ENCODE data around the gene PGBD5.

DNA sequence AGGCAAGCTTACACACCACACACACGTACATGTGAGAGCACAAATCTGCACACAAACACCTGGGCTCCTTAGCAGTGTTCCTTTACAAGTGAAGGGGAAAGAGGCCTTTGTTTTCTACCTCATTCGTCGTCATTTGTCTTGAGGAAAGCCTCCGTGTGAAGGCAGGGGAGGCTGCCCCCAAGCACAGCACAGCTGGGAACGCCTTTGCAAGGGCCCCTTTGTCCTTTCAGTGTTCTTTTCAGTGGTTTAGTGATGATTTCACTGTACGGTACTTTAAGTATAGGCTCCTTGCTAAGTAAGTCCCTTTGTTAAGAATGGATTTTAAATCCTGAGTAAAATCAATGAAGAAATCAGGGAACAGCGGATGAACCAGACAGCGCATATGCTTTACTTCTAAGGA is 94.1 kb downstream of the PGBD5 start:
- TF ChIP-seq, protein P1, sequence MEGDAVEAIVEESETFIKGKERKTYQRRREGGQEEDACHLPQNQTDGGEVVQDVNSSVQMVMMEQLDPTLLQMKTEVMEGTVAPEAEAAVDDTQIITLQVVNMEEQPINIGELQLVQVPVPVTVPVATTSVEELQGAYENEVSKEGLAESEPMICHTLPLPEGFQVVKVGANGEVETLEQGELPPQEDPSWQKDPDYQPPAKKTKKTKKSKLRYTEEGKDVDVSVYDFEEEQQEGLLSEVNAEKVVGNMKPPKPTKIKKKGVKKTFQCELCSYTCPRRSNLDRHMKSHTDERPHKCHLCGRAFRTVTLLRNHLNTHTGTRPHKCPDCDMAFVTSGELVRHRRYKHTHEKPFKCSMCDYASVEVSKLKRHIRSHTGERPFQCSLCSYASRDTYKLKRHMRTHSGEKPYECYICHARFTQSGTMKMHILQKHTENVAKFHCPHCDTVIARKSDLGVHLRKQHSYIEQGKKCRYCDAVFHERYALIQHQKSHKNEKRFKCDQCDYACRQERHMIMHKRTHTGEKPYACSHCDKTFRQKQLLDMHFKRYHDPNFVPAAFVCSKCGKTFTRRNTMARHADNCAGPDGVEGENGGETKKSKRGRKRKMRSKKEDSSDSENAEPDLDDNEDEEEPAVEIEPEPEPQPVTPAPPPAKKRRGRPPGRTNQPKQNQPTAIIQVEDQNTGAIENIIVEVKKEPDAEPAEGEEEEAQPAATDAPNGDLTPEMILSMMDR (IDR thresholded peaks at IDR 0.05): no peak
- no peak for TF ChIP-seq POLR2A (IDR thresholded peaks at IDR 0.05)
